GM12873 (cell line): ENCODE results near the gene NACC1.

Source experiments
- TF ChIP-seq, protein P1 (sequence below): IDR thresholded peaks from 2 replicates; pipeline ENCODE4 v1.5.1; 2012; ENCODE audit warnings: low read depth, mild to moderate bottlenecking, moderate library complexity, low read length, control low read depth; ENCODE audit not compliant: insufficient read depth; ENCODE audit errors: missing control alignments

The NACC1 gene

DNA sequence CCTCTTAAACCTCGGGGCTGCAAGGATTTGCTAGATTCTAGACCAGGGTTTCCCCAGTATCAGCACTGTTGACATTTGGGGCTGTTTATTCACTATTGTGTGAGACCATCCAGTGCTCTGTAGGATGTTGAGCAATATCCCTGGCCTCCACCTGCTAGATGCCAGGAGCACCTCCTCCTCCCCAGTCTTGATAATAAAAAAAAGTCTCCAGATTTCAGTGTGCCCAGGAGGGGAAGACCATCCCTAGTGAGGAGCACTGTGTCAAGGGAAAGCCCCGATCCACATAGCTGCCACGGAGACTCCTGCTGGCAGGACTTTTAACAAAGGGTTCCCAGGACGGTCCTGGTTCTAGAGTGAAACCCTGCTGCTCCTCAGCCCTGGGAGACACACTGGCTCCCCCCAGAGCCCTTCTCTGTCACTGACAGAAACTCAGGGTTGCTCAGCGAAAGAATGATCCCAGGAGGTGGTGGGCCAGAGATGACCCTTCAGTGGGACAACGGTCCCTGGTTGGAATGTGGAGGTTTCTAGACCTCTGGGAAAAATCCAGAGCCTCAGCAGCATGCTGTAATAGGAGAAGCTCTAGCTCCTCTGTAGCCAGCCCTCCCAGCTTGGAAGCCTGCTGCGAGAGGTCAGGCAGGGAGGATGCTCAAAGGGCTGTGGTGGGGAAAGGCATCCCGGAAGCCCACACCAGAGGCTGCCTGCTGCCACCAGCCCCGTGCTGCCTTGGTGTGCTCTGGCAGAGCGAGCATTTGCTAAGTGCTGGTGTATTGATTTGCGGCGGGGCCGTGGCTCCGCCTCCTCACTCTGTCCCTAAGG is 35.7 kb upstream of the NACC1 start:
- TF ChIP-seq, protein P1, sequence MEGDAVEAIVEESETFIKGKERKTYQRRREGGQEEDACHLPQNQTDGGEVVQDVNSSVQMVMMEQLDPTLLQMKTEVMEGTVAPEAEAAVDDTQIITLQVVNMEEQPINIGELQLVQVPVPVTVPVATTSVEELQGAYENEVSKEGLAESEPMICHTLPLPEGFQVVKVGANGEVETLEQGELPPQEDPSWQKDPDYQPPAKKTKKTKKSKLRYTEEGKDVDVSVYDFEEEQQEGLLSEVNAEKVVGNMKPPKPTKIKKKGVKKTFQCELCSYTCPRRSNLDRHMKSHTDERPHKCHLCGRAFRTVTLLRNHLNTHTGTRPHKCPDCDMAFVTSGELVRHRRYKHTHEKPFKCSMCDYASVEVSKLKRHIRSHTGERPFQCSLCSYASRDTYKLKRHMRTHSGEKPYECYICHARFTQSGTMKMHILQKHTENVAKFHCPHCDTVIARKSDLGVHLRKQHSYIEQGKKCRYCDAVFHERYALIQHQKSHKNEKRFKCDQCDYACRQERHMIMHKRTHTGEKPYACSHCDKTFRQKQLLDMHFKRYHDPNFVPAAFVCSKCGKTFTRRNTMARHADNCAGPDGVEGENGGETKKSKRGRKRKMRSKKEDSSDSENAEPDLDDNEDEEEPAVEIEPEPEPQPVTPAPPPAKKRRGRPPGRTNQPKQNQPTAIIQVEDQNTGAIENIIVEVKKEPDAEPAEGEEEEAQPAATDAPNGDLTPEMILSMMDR: peak; percentile 30

- TF ChIP-seq, protein P1: no peak
Measured at GRCh38 chr19:13083008-13083404, 35.1 kb upstream of the NACC1 start.

DNA sequence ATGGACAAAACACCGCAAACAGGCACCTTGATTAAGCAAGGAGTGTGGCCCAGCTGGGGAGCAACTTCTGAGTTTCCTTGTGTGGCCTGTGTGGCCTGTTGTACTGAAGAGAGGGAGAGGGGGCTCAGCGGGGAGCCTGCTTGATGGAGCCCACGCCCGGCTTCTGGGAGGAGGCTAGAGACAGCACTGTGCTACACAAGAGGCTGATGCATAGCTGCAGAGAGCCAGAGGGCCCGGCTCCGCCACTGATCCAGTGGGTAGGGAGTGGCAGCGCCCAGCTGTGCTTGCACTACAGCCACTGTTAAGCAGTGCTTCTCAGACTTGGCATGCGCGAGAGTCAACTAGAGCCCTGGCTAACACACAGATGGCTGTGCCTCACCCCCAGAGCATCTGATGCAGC is 34.4 kb upstream of the NACC1 start:
- TF ChIP-seq, protein P1: no peak

DNA sequence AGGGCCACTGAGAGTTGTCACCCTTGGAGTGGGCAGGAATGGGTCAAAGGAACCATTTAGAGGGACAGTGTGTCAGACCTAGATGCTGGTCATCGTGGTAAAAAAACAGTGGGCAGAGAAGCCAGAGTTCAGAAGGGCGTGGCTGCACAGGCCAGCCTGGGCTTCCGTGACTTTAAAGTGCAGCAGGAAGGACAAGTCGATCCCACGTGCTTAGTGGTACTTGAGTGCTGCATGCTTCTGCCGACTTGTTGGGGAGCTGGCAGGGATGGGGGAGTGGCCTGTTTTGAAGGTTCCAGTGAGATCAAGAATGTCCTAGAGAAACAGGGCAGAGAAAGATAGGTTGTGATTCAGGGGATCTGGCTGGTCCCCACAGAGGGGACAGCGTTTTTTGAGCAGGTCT is 32.4 kb upstream of the NACC1 start:
- TF ChIP-seq, protein P1: no peak

DNA sequence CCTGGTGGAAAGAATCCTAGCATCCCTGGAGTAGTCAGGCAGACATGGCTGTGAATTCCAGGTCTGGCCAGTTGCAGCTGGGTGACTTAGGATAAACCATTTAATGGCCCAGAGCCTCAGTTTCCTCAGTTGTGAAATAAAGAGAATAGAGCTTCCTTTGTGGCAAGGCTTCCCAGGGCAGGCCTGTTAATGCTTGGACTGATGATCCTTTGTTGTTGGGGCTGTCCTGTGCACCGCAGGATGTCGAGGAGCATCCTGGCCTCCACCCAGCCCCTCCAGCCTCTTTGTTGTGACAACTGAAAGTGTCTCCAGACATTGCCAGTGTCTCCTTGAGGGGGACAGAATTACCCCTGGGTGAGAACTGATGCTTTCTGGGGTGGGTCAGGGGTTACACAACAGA is 31.7 kb upstream of the NACC1 start:
- TF ChIP-seq, protein P1: no peak

GRCh38 chr19:13087295-13087694 is 30.8 kb upstream of the NACC1 start:
- TF ChIP-seq, protein P1: no peak

DNA sequence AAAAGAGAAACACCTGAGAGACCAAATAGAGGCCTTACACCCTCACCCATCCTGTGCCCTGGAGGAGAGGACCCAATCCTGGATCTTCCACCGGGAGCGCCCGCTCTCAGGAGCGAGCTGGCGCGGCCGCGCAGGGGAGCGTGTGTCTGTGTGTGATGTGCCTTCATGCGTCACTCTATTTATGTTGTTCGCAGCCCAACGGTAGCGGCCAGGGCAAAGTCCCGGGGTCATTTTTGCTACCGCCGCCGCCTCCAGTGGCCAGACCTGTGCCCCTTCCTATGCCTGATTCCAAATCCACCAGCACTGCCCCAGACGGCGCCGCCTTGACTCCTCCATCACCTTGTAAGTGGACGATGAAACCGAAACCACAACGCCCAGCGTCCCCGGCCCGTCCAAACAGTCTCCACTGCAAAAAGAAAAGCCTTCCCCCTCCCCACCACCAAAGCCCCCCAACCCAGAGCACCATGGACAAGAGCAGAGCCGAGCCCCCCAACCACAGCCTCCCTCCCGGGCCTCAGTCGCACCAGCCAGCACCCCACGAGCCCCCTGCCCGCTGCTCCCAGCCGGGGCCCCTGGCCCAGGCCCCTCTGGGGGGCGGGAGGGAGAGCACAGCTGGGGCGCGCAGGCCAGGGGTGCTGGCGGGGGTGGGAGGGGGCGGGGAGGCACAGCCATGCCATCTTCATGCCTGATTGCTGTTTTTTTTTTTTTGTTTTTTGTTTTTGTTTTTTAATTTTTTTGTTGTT is 30.1 kb upstream of the NACC1 start:
- TF ChIP-seq, protein P1: no peak
